Activated naive CD8-positive, alpha-beta T cell (primary cell): Measurements from ENCODE around the gene WDR59.
A peak's percentile ranks its signal among the peaks of the same experiment; 100 is the strongest.

Source experiments
- H3K27ac Mint-ChIP-seq: one replicate; pipeline ENCODE4 v1.8.0; 2021; ENCODE audit warnings: mixed read lengths
- H3K27me3 Mint-ChIP-seq: one replicate; pipeline ENCODE4 v1.8.0; 2021; ENCODE audit warnings: mixed read lengths
- H3K36me3 Mint-ChIP-seq: one replicate; pipeline ENCODE4 v1.8.0; 2021; ENCODE audit warnings: mixed read lengths
- H3K4me1 Mint-ChIP-seq: one replicate; pipeline ENCODE4 v1.8.0; 2021; ENCODE audit warnings: low read depth, mixed read lengths
- H3K4me3 Mint-ChIP-seq: one replicate; pipeline ENCODE4 v1.8.0; 2021; ENCODE audit warnings: mild to moderate bottlenecking, mixed read lengths
- H3K9me3 Mint-ChIP-seq: one replicate; pipeline ENCODE4 v1.8.0; 2021; ENCODE audit warnings: low read depth, mixed read lengths

The WDR59 gene

GRCh38 chr16:74888888-74889287 is 96.0 kb downstream of the WDR59 start:
- no peaks in the 10 kb centered on the region for H3K4me1 Mint-ChIP-seq
- H3K27me3 Mint-ChIP-seq, result no peaks in the 10 kb centered on the region
- H3K9me3 Mint-ChIP-seq, result no peaks in the 10 kb centered on the region
- peaks cover 28% of the 10 kb centered on the region for H3K36me3 Mint-ChIP-seq
- H3K4me3 Mint-ChIP-seq, result no peak overlapping the region
- no peak overlapping the region for H3K27ac Mint-ChIP-seq

- Mint-ChIP-seq H3K4me1 (no peaks in the 10 kb centered on the region), H3K27me3 (no peaks in the 10 kb centered on the region), H3K27ac (no peak overlapping the region), H3K36me3 (peaks cover 32% of the 10 kb centered on the region), H3K9me3 (no peaks in the 10 kb centered on the region), H3K4me3 (no peak overlapping the region)
These were observed 96.6 kb downstream of the WDR59 start for GRCh38 chr16:74888232-74888862.

- H3K36me3 Mint-ChIP-seq, result peaks cover 32% of the 10 kb centered on the region
- H3K4me3 Mint-ChIP-seq, result no peak overlapping the region
- H3K4me1 Mint-ChIP-seq, result no peaks in the 10 kb centered on the region
- H3K27ac Mint-ChIP-seq, result no peak overlapping the region
- no peaks in the 10 kb centered on the region for H3K9me3 Mint-ChIP-seq
- H3K27me3 Mint-ChIP-seq, result no peaks in the 10 kb centered on the region
These were observed 97.8 kb downstream of the WDR59 start for GRCh38 chr16:74887084-74887483.

- Mint-ChIP-seq H3K27me3 (no peaks in the 10 kb centered on the region), H3K27ac (no peak overlapping the region), H3K4me3 (no peak overlapping the region), H3K9me3 (no peaks in the 10 kb centered on the region), H3K4me1 (peaks cover 2% of the 10 kb centered on the region), H3K36me3 (peaks cover 12% of the 10 kb centered on the region)
These were observed 107.2 kb downstream of the WDR59 start for GRCh38 chr16:74877706-74878105.

- no peaks in the 10 kb centered on the region for H3K9me3 Mint-ChIP-seq
- H3K36me3 Mint-ChIP-seq, result peaks cover 9% of the 10 kb centered on the region
- H3K27me3 Mint-ChIP-seq, result no peaks in the 10 kb centered on the region
- H3K4me3 Mint-ChIP-seq, result no peak overlapping the region
- H3K4me1 Mint-ChIP-seq, result peaks cover 2% of the 10 kb centered on the region
- H3K27ac Mint-ChIP-seq, result peak overlapping the region; percentile 23
These were observed 109.9 kb downstream of the WDR59 start for GRCh38 chr16:74874912-74875546.

GRCh38 chr16:74874123-74874522 is 110.8 kb downstream of the WDR59 start:
- Mint-ChIP-seq H3K27me3 (no peaks in the 10 kb centered on the region), H3K4me1 (peaks cover 2% of the 10 kb centered on the region), H3K4me3 (no peak overlapping the region), H3K9me3 (no peaks in the 10 kb centered on the region), H3K36me3 (peaks cover 12% of the 10 kb centered on the region), H3K27ac (no peak overlapping the region)

GRCh38 chr16:74872302-74872701 is 112.6 kb downstream of the WDR59 start:
- H3K4me3 Mint-ChIP-seq, result no peak overlapping the region

GRCh38 chr16:74871608-74872007 is 113.3 kb downstream of the WDR59 start:
- Mint-ChIP-seq H3K36me3 (peaks cover 10% of the 10 kb centered on the region), H3K27ac (no peak overlapping the region), H3K9me3 (no peaks in the 10 kb centered on the region), H3K4me3 (no peak overlapping the region), H3K27me3 (no peaks in the 10 kb centered on the region), H3K4me1 (peaks cover 16% of the 10 kb centered on the region)

More at GRCh38 chr16:74872302-74872701, 112.6 kb downstream of the WDR59 start:
- Mint-ChIP-seq H3K27ac (no peak overlapping the region), H3K27me3 (no peaks in the 10 kb centered on the region), H3K9me3 (no peaks in the 10 kb centered on the region), H3K36me3 (peaks cover 12% of the 10 kb centered on the region), H3K4me1 (peaks cover 16% of the 10 kb centered on the region)

- Mint-ChIP-seq H3K9me3 (no peaks in the 10 kb centered on the region), H3K36me3 (peaks cover 3% of the 10 kb centered on the region), H3K4me1 (peaks cover 14% of the 10 kb centered on the region), H3K4me3 (peak overlapping the region; percentile 61), H3K27me3 (no peaks in the 10 kb centered on the region), H3K27ac (peak overlapping the region; percentile 70)
These were observed 116.4 kb downstream of the WDR59 start for GRCh38 chr16:74868501-74868900.

GRCh38 chr16:74868035-74868434 is 116.9 kb downstream of the WDR59 start:
- H3K27ac Mint-ChIP-seq, result peak overlapping the region; percentile 70
- H3K4me3 Mint-ChIP-seq, result no peak overlapping the region
- H3K4me1 Mint-ChIP-seq, result peaks cover 14% of the 10 kb centered on the region

GRCh38 chr16:74867281-74867849 is 117.6 kb downstream of the WDR59 start:
- peaks cover 3% of the 10 kb centered on the region for H3K36me3 Mint-ChIP-seq

More at GRCh38 chr16:74868035-74868434, 116.9 kb downstream of the WDR59 start:
- peaks cover 3% of the 10 kb centered on the region for H3K36me3 Mint-ChIP-seq
- H3K27me3 Mint-ChIP-seq, result no peaks in the 10 kb centered on the region
- no peaks in the 10 kb centered on the region for H3K9me3 Mint-ChIP-seq

GRCh38 chr16:74865922-74866598 is 118.9 kb downstream of the WDR59 start:
- no peaks in the 10 kb centered on the region for H3K27me3 Mint-ChIP-seq

More at GRCh38 chr16:74867281-74867849, 117.6 kb downstream of the WDR59 start:
- no peak overlapping the region for H3K27ac Mint-ChIP-seq
- no peaks in the 10 kb centered on the region for H3K27me3 Mint-ChIP-seq
- no peak overlapping the region for H3K4me3 Mint-ChIP-seq
- peaks cover 16% of the 10 kb centered on the region for H3K4me1 Mint-ChIP-seq
- no peaks in the 10 kb centered on the region for H3K9me3 Mint-ChIP-seq

GRCh38 chr16:74862743-74863244 is 122.1 kb downstream of the WDR59 start:
- Mint-ChIP-seq H3K9me3 (no peaks in the 10 kb centered on the region), H3K4me3 (no peak overlapping the region), H3K27ac (no peak overlapping the region), H3K27me3 (no peaks in the 10 kb centered on the region), H3K36me3 (no peaks in the 10 kb centered on the region), H3K4me1 (peaks cover 6% of the 10 kb centered on the region)

More at GRCh38 chr16:74865922-74866598, 118.9 kb downstream of the WDR59 start:
- no peak overlapping the region for H3K4me3 Mint-ChIP-seq
- no peaks in the 10 kb centered on the region for H3K9me3 Mint-ChIP-seq
- peaks cover 16% of the 10 kb centered on the region for H3K4me1 Mint-ChIP-seq
- H3K36me3 Mint-ChIP-seq, result peaks cover 3% of the 10 kb centered on the region
- H3K27ac Mint-ChIP-seq, result no peak overlapping the region

- no peaks in the 10 kb centered on the region for H3K4me1 Mint-ChIP-seq
- no peaks in the 10 kb centered on the region for H3K27me3 Mint-ChIP-seq
- no peaks in the 10 kb centered on the region for H3K9me3 Mint-ChIP-seq
- no peak overlapping the region for H3K27ac Mint-ChIP-seq
- no peak overlapping the region for H3K4me3 Mint-ChIP-seq
- H3K36me3 Mint-ChIP-seq, result no peaks in the 10 kb centered on the region
These were observed 132.4 kb downstream of the WDR59 start for GRCh38 chr16:74852500-74852875.

- H3K27ac Mint-ChIP-seq, result no peak overlapping the region
- H3K27me3 Mint-ChIP-seq, result no peaks in the 10 kb centered on the region
- no peak overlapping the region for H3K4me3 Mint-ChIP-seq
- no peaks in the 10 kb centered on the region for H3K36me3 Mint-ChIP-seq
- no peaks in the 10 kb centered on the region for H3K9me3 Mint-ChIP-seq
- no peaks in the 10 kb centered on the region for H3K4me1 Mint-ChIP-seq
These were observed 134.9 kb downstream of the WDR59 start for GRCh38 chr16:74850027-74850426.
